Stomach (tissue), 9 donors: ENCODE data around the gene NEMF. TPM values are rescaled to one million over a fixed set of nuclear protein-coding genes. Genes with fewer than 3 reads are reported as not detected.

Source experiments
- DNase-seq, 2 donors: peaks; one replicate each; pipeline versions ENCODE4 v3.0.0 to v3.0.0-alpha.2; 2013 to 2019
- H3K27ac ChIP-seq, 5 donors: fragments of 200-600 bp in 4 of 5; sonication (generic) in 4 of 5; one replicate each; pipeline ENCODE4 v1.5.1; 2013 to 2019; ENCODE audit warnings: mild to moderate bottlenecking in 1 of 5, moderate library complexity in 1 of 5
- H3K27me3 ChIP-seq, 3 donors: fragments of 200-600 bp; sonication (generic); one replicate each; pipeline ENCODE4 v1.5.1; 2017 to 2019; ENCODE audit warnings: mixed run types in 1 of 3
- H3K36me3 ChIP-seq, 4 donors: fragments of 200-600 bp; sonication (generic); 1 replicate in 3 of 4; 2 replicates in 1 of 4; pipeline ENCODE4 v1.5.1; 2016 to 2019
- H3K4me1 ChIP-seq, 4 donors: fragments of 200-600 bp; sonication (generic); one replicate each; pipeline ENCODE4 v1.5.1; 2016 to 2019
- H3K4me3 ChIP-seq, 4 donors: fragments of 200-600 bp; sonication (generic) in 3 of 4; one replicate each; pipeline ENCODE4 v1.5.1; 2016 to 2019; ENCODE audit warnings: mild to moderate bottlenecking in 1 of 4
- H3K9me3 ChIP-seq, 4 donors: fragments of 200-600 bp; sonication (generic); one replicate each; pipeline ENCODE4 v1.5.1; 2016 to 2019
- CTCF ChIP-seq, 7 experiments: fragments of 450-650 bp in 4 of 7; fragments of 200-600 bp in 3 of 7; sonication (generic) in 3 of 7; IDR thresholded peaks; one replicate each; pipeline ENCODE4 v1.5.1; 2016 to 2019; ENCODE audit warnings: antibody characterized with exemption in 7 of 7, control low read depth in 2 of 7, mild to moderate bottlenecking in 1 of 7
- EP300 ChIP-seq: sonication (generic); formaldehyde crosslinking; IDR thresholded peaks from one replicate; pipeline ENCODE4 v1.6.1; 2017; ENCODE audit warnings: antibody characterized with exemption
- POLR2A ChIP-seq, 4 donors: fragments of 450-650 bp; IDR thresholded peaks; one replicate each; pipeline ENCODE4 v1.6.1; 2016; ENCODE audit warnings: antibody characterized with exemption in 4 of 4, control low read depth in 2 of 4, mild to moderate bottlenecking in 1 of 4, moderate library complexity in 1 of 4
- POLR2AphosphoS5 ChIP-seq, 3 donors: sonication (generic); formaldehyde crosslinking; IDR thresholded peaks; one replicate each; pipeline ENCODE4 v1.6.1; 2016; ENCODE audit warnings: antibody characterized with exemption in 3 of 3
- WGBS, 5 donors: extraction: QIAGEN DNeasy Blood & Tissue Kit in 3 of 5; methylation state at CpG; one replicate each; pipeline versions ENCODE4 v1.1.5 to v1.1.7; 2013 to 2018; 5-methylcytosine and 5-hydroxymethylcytosine counted together
- intact Hi-C: fragments of 100-400 bp; cut with DNase I; formaldehyde crosslinking; loops from one replicate; pipeline ENCODE4 v1.15.1; 2023; ENCODE audit warnings: low total_unique reads
- polyA plus RNA-seq, 3 donors: library from polyadenylated mRNA; stranded (reverse); fragments of 200-250 nt; gene quantifications; one replicate each; pipeline ENCODE4 v1.2.3, GENCODE V29; 2013
- total RNA-seq, 5 donors: library from RNA; depleted of rRNA; stranded (reverse); fragments of >200 nt; gene quantifications; one replicate each; pipeline versions ENCODE4 v1.1.0 to v1.2.3, GENCODE V29; 2014 to 2016
- donor health status: healthy with polysubstance abuse.
- donor health status: Bipolar disorder and iron deficiency.
- donor health status: healthy.

NEMF gene
- total and polyA plus RNA-seq, 8 donors, result 14.8 to 478 (median 68.0) TPM

DNA sequence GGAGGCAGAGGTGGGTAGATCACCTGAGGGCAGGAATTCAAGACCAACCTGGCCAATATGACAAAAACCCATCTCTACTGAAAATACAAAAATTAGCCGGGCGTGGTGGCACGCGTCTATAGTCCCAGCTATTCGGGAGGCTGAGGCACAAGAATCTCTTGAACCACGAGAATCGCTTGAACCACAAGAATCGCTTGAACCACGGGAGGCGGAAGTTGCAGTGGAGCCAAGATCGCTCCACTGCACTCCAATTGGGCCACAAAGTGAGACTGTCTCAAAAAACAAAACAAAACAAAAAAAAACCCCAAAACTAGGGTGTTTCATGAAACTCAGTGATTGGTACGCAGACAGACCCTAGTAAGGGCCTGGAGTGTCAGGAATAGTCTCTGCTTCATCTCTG lies 33.9 kb upstream of the NEMF start:
- Histone ChIP-seq H3K4me1 (peaks cover 0 to 6% (median under 1%) of the 10 kb centered on the region in 4 donors), H3K9me3 (no peaks in the 10 kb centered on the region), H3K27ac (no peak overlapping the region), H3K36me3 (no peaks in the 10 kb centered on the region), H3K27me3 (no peaks in the 10 kb centered on the region), H3K4me3 (no peak overlapping the region)
- no peak for TF ChIP-seq POLR2AphosphoS5 (IDR thresholded peaks at IDR 0.05)
- TF ChIP-seq POLR2A (IDR thresholded peaks at IDR 0.05), result no peak
- TF ChIP-seq EP300, result no peak
- no peak for TF ChIP-seq CTCF (IDR thresholded peaks at IDR 0.05)
- no peak for DNase-seq
- WGBS, 5 donors, result 88 to 96% (median 94%) methylated on average over 12 of the region's 12 CpGs
- intact Hi-C loops, result loop anchor here (10.0 kb wide), 1 partner anchor 218 kb away; no protein-coding TSS in a partner anchor

DNA sequence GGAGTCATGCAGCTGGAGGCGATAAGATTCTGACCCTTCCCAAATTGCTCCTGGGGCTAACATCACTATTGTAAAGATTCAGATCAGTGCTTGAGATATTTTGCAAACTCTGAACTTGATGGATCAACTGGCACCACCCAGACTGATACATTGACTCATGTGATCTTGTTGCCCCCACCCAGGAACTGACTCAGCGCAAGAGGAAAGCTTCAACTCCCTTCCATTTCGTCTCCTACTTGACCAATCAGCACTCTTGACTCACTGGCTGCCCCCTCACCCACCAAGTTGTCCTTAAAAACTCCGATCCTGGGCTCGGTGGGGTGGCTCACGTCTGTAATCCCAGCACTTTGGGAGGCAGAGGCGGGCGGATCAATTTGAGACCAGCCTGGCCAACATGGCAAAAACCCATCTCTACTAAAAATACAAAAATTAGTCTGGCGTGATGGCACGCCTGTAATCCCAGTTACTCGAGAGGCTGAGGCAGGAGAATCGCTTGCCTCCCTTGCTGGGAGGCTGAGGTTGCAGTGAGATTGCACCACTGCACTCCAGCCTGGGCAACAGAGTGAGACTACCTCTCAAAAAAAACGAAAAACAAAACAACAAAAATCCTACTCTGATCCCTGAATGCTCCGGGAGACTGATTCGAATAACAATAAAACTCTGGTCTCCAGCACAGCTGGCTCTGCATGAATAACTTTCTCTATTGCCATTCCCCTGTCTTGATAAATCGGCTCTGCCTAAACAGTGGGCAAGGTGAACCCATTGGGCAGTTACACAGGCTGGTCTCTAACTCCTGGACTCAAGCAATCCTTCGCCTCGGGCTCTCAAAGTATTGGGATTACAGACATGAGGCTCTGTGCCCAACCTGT lies 30.5 kb upstream of the NEMF start:
- intact Hi-C loops, result loop anchor here (10.0 kb wide), 1 partner anchor 222 kb away; no protein-coding TSS in a partner anchor
- Histone ChIP-seq H3K36me3 (no peaks in the 10 kb centered on the region), H3K4me1 (peaks cover 0 to 11% (median 0%) of the 10 kb centered on the region in 4 donors), H3K27me3 (no peaks in the 10 kb centered on the region), H3K4me3 (no peak overlapping the region), H3K27ac (peak overlapping the region in 1 of 5 donors; percentile 24), H3K9me3 (no peaks in the 10 kb centered on the region)
- TF ChIP-seq EP300, result no peak
- TF ChIP-seq POLR2AphosphoS5 (IDR thresholded peaks at IDR 0.05), result no peak
- no peak for TF ChIP-seq CTCF (IDR thresholded peaks at IDR 0.05)
- no peak for TF ChIP-seq POLR2A (IDR thresholded peaks at IDR 0.05)
- WGBS, 5 donors, result 81 to 88% (median 83%) methylated on average over 17 to 18 of the region's 18 CpGs
- no peak for DNase-seq

DNA sequence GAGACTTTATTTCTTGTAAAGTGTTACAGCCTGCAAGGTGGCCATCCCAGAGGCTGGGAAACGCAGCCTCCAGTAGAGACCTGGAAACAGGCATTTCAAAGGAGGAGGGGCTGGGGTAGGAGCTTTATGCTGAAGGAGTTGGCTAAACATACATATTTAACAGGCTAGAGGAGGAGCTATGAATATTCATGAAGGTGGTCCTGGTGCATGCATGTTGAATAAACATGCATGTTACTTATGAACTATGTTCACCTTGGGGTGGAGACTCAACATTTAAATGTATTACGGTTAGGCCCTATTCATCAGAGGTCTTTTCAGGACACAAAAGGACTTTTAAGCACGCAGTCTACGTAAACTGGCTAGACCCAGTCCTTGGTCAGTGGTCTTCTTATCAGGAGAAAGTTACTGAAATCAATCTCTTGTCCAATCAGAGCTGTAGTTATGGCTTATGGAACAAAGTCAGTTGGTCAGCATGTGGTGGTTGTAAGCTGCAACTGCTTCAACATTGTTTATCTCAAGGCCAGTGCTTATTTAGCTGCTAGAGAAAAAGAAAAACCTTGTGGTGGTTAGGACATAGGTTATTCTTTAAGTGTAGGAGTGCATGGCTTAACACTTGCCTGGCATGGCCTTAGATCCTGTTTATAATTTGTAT lies 28.9 kb upstream of the NEMF start:
- Histone ChIP-seq H3K27ac (no peak overlapping the region), H3K4me3 (no peak overlapping the region), H3K27me3 (no peaks in the 10 kb centered on the region), H3K36me3 (no peaks in the 10 kb centered on the region), H3K4me1 (peaks cover 0 to 11% (median 0%) of the 10 kb centered on the region in 4 donors), H3K9me3 (no peaks in the 10 kb centered on the region)
- DNase-seq, result no peak
- WGBS, 5 donors, result 67 to 87% (median 77%) methylated on average over 4 of the region's 4 CpGs
- no peak for TF ChIP-seq CTCF (IDR thresholded peaks at IDR 0.05)
- no peak for TF ChIP-seq POLR2A (IDR thresholded peaks at IDR 0.05)
- TF ChIP-seq POLR2AphosphoS5 (IDR thresholded peaks at IDR 0.05), result no peak
- TF ChIP-seq EP300, result no peak
- intact Hi-C loops, result loop anchor here (10.0 kb wide), 1 partner anchor 223 kb away; no protein-coding TSS in a partner anchor

DNA sequence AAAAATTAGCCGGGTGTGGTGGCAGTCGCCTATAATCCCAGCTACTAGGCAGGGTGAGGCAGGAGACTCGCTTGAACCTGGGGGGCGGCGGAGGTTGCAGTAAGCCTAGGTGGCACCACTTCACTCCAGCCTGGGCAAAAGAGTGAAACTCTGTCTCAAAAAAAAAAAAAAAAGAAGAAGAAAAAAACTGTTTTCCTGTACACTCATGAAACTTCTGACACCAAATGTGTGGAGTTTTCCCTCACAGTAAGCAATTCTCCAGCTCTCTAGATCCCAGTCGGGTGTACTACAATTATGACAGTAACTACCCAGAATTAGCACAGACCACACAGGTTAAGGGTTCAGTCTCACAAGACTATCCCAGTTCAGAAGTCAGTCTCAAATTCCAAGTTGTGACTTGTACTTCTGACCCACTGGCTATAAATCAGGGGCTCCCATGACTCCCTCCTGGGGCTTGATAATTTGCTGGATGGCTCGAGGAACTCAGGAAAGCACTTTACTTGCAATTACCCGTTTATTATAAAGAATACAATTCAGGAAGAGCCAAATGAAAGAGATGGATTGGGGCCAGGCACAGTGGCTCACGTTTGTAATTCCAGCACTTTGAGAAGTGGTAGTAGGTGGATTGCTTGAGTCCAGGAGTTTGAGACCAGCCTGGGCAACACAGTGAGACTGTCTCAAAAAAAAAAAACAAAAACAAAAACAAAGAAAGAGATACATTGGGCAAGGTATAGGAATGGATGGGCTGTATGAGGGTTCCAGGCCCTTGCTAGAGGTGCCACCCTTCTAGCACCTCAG lies 27.9 kb upstream of the NEMF start:
- Histone ChIP-seq H3K36me3 (no peaks in the 10 kb centered on the region), H3K27me3 (no peaks in the 10 kb centered on the region), H3K4me3 (no peak overlapping the region), H3K4me1 (peaks cover 0 to 11% (median 0%) of the 10 kb centered on the region in 4 donors), H3K27ac (peak overlapping the region in 2 of 5 donors; percentile 22 to 55), H3K9me3 (no peaks in the 10 kb centered on the region)
- WGBS, 5 donors, result 46 to 62% (median 56%) methylated on average over 9 of the region's 9 CpGs
- intact Hi-C loops, result loop anchor here (10.0 kb wide), 1 partner anchor 224 kb away; no protein-coding TSS in a partner anchor
- no peak for DNase-seq
- TF ChIP-seq EP300 (no peak), POLR2AphosphoS5 (IDR thresholded peaks at IDR 0.05) (no peak), CTCF (IDR thresholded peaks at IDR 0.05) (no peak), POLR2A (IDR thresholded peaks at IDR 0.05) (no peak)
